Neural cell (in vitro differentiated cells): ENCODE measurements around the gene KATNA1. TPM values are rescaled to one million over a fixed set of nuclear protein-coding genes. Genes with fewer than 3 reads are reported as not detected.
"Not testable (repeated sequence)": the region's sequence is repeated elsewhere in the genome, so short reads cannot be mapped to it uniquely, and the experiment has no call there.

Source experiments
- H2AFZ ChIP-seq: fragments of 200-600, 300-800 bp; sonication (generic), shearing (Covaris generic); 2 replicates; pipeline ENCODE4 v1.6.0; 2014; ENCODE audit warnings: low read depth, mild to moderate bottlenecking, antibody characterized with exemption, low read length, moderate library complexity
- H3F3A ChIP-seq: fragments of 200-600 bp; shearing (Covaris generic); 2 replicates; pipeline ENCODE4 v1.6.1; 2016; ENCODE audit warnings: mild to moderate bottlenecking, moderate library complexity, mixed read lengths, antibody characterized with exemption, low read length; ENCODE audit not compliant: insufficient read depth, poor library complexity, severe bottlenecking
- H3K27ac ChIP-seq: fragments of 200-600, 300-800 bp; sonication (generic), shearing (Covaris generic); 2 replicates; pipeline ENCODE4 v1.5.1; 2014; ENCODE audit warnings: mild to moderate bottlenecking, low read length, moderate library complexity
- H3K27me3 ChIP-seq: fragments of 300-800, 200-600 bp; sonication (generic), shearing (Covaris generic); 2 replicates; pipeline ENCODE4 v1.6.0; 2014; ENCODE audit warnings: mild to moderate bottlenecking, low read depth, low read length, moderate library complexity; ENCODE audit not compliant: insufficient read depth
- H3K36me3 ChIP-seq: fragments of 300-800, 200-600 bp; sonication (generic), shearing (Covaris generic); 2 replicates; pipeline ENCODE4 v1.5.1; 2014; ENCODE audit warnings: mild to moderate bottlenecking, antibody characterized with exemption, low read length, moderate library complexity; ENCODE audit not compliant: insufficient read depth
- H3K4me2 ChIP-seq: fragments of 300-800, 200-600 bp; sonication (generic), shearing (Covaris generic); 2 replicates; pipeline ENCODE4 v1.6.0; 2014; ENCODE audit warnings: mild to moderate bottlenecking, low read length
- H3K4me3 ChIP-seq: fragments of 300-800, 200-600 bp; sonication (generic), shearing (Covaris generic); 2 replicates; pipeline ENCODE4 v1.5.1; 2014; ENCODE audit warnings: mild to moderate bottlenecking, low read length, moderate library complexity
- H3K79me2 ChIP-seq: fragments of 200-600 bp; shearing (Covaris generic); replicated peaks from 2 replicates; pipeline ENCODE4 v1.6.0; 2014; ENCODE audit warnings: mild to moderate bottlenecking, low read length, moderate library complexity; ENCODE audit not compliant: insufficient read depth
- H3K9ac ChIP-seq: fragments of 300-800, 200-600 bp; sonication (generic), shearing (Covaris generic); 2 replicates; pipeline ENCODE4 v1.6.1; 2016; ENCODE audit warnings: mild to moderate bottlenecking, low read length, mixed read lengths
- H3K9me2 ChIP-seq: fragments of 200-600 bp; shearing (Covaris generic); 2 replicates; pipeline ENCODE4 v1.6.1; 2016; ENCODE audit warnings: mild to moderate bottlenecking, low read length, mixed read lengths; ENCODE audit not compliant: insufficient read depth
- H3K9me3 ChIP-seq: fragments of 200-600, 300-800 bp; sonication (generic), shearing (Covaris generic); 2 replicates; pipeline ENCODE4 v1.6.1; 2016; ENCODE audit warnings: mild to moderate bottlenecking, mixed run types, low read length, moderate library complexity, mixed read lengths
- H4K20me1 ChIP-seq: fragments of 200-600 bp; shearing (Covaris generic); 2 replicates; pipeline ENCODE4 v1.6.1; 2016; ENCODE audit warnings: mild to moderate bottlenecking, mixed run types; ENCODE audit not compliant: insufficient read depth
- EP300 ChIP-seq: fragments of 450-650 bp; conservative IDR thresholded peaks from 2 replicates; pipeline ENCODE4 v1.6.1; 2014; ENCODE audit warnings: antibody characterized with exemption, mild to moderate bottlenecking, moderate library complexity; ENCODE audit not compliant: poor library complexity, severe bottlenecking
- EZH2 ChIP-seq: fragments of 200-600, 300-800 bp; shearing (Covaris generic), sonication (generic); IDR thresholded peaks from 2 replicates; pipeline ENCODE4 v1.6.1; 2014; ENCODE audit warnings: antibody characterized with exemption, low read length, borderline replicate concordance, mild to moderate bottlenecking; ENCODE audit not compliant: insufficient read depth, poor library complexity, severe bottlenecking
- MXI1 ChIP-seq: fragments of 450-650 bp; conservative IDR thresholded peaks from 2 replicates; pipeline ENCODE4 v1.6.1; 2014; ENCODE audit warnings: antibody characterized with exemption, mild to moderate bottlenecking; ENCODE audit not compliant: poor library complexity, severe bottlenecking
- POLR2AphosphoS5 ChIP-seq: IDR thresholded peaks from 2 replicates; pipeline ENCODE4 v1.6.1; 2012
- RAD21 ChIP-seq: fragments of 450-650 bp; conservative IDR thresholded peaks from 2 replicates; pipeline ENCODE4 v1.6.1; 2014; ENCODE audit warnings: antibody characterized with exemption, mild to moderate bottlenecking, moderate library complexity
- SMC3 ChIP-seq: fragments of 450-650 bp; conservative IDR thresholded peaks from 2 replicates; pipeline ENCODE4 v1.6.1; 2014; ENCODE audit warnings: antibody characterized with exemption, mild to moderate bottlenecking, moderate library complexity; ENCODE audit not compliant: poor library complexity
- TAF1 ChIP-seq: IDR thresholded peaks from 2 replicates; pipeline ENCODE4 v1.6.1; 2012; ENCODE audit warnings: low read depth
- polyA plus RNA-seq: library from polyadenylated mRNA; depleted of rRNA; stranded (reverse); fragments of >200 nt; gene quantifications from 2 replicates; pipeline ENCODE4 v1.2.3, GENCODE V29; 2014
- TF ChIP-seq, protein P1 (sequence below): IDR thresholded peaks from 2 replicates; pipeline ENCODE4 v1.6.1; 2012; ENCODE audit warnings: borderline replicate concordance
- TF ChIP-seq, protein P2 (sequence below): fragments of 450-650 bp; IDR thresholded peaks from 2 replicates; pipeline ENCODE4 v1.5.1; 2014; ENCODE audit warnings: antibody characterized with exemption, mild to moderate bottlenecking, moderate library complexity; ENCODE audit not compliant: poor library complexity, severe bottlenecking

KATNA1 gene
- polyA plus RNA-seq, 1 donor from 2014 or later: 23.1 TPM

DNA sequence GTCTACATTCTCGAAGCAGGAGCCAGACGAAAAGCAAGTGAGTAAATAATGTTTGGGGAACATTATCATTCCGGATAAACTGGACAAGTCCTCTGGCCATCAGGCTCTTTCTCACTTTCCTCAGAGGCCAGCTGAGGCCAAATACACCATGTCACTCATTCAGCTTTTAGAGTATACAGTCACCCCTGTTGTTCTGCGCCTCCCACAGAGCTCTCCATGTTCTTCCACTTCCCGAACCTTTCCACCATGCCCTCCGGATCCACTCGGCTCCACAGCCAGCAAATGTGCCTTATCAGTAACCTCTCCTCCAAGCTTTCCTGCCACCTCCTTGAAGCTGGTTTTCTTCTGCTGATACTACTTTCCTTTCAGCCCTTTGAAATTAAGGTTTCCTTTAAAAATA, 37.7 kb upstream of the KATNA1 start:
- peaks cover 6% of the 10 kb centered on the region for H3K79me2 ChIP-seq
- H4K20me1 ChIP-seq: no peaks in the 10 kb centered on the region
- no peak for TF ChIP-seq MXI1
- TF ChIP-seq, protein P1, sequence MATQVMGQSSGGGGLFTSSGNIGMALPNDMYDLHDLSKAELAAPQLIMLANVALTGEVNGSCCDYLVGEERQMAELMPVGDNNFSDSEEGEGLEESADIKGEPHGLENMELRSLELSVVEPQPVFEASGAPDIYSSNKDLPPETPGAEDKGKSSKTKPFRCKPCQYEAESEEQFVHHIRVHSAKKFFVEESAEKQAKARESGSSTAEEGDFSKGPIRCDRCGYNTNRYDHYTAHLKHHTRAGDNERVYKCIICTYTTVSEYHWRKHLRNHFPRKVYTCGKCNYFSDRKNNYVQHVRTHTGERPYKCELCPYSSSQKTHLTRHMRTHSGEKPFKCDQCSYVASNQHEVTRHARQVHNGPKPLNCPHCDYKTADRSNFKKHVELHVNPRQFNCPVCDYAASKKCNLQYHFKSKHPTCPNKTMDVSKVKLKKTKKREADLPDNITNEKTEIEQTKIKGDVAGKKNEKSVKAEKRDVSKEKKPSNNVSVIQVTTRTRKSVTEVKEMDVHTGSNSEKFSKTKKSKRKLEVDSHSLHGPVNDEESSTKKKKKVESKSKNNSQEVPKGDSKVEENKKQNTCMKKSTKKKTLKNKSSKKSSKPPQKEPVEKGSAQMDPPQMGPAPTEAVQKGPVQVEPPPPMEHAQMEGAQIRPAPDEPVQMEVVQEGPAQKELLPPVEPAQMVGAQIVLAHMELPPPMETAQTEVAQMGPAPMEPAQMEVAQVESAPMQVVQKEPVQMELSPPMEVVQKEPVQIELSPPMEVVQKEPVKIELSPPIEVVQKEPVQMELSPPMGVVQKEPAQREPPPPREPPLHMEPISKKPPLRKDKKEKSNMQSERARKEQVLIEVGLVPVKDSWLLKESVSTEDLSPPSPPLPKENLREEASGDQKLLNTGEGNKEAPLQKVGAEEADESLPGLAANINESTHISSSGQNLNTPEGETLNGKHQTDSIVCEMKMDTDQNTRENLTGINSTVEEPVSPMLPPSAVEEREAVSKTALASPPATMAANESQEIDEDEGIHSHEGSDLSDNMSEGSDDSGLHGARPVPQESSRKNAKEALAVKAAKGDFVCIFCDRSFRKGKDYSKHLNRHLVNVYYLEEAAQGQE: no peak
- TF ChIP-seq, protein P2, sequence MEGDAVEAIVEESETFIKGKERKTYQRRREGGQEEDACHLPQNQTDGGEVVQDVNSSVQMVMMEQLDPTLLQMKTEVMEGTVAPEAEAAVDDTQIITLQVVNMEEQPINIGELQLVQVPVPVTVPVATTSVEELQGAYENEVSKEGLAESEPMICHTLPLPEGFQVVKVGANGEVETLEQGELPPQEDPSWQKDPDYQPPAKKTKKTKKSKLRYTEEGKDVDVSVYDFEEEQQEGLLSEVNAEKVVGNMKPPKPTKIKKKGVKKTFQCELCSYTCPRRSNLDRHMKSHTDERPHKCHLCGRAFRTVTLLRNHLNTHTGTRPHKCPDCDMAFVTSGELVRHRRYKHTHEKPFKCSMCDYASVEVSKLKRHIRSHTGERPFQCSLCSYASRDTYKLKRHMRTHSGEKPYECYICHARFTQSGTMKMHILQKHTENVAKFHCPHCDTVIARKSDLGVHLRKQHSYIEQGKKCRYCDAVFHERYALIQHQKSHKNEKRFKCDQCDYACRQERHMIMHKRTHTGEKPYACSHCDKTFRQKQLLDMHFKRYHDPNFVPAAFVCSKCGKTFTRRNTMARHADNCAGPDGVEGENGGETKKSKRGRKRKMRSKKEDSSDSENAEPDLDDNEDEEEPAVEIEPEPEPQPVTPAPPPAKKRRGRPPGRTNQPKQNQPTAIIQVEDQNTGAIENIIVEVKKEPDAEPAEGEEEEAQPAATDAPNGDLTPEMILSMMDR: no peak
- no peak for TF ChIP-seq EZH2
- H3K27ac ChIP-seq: no peak overlapping the region
- H2AFZ ChIP-seq: no peak overlapping the region
- no peaks in the 10 kb centered on the region for H3K9me3 ChIP-seq
- H3K36me3 ChIP-seq: peaks cover 14% of the 10 kb centered on the region
- H3F3A ChIP-seq: no peaks in the 10 kb centered on the region
- H3K9me2 ChIP-seq: no peaks in the 10 kb centered on the region
- no peak overlapping the region for H3K4me3 ChIP-seq
- no peak overlapping the region for H3K9ac ChIP-seq
- H3K27me3 ChIP-seq: no peaks in the 10 kb centered on the region
- no peak overlapping the region for H3K4me2 ChIP-seq

DNA sequence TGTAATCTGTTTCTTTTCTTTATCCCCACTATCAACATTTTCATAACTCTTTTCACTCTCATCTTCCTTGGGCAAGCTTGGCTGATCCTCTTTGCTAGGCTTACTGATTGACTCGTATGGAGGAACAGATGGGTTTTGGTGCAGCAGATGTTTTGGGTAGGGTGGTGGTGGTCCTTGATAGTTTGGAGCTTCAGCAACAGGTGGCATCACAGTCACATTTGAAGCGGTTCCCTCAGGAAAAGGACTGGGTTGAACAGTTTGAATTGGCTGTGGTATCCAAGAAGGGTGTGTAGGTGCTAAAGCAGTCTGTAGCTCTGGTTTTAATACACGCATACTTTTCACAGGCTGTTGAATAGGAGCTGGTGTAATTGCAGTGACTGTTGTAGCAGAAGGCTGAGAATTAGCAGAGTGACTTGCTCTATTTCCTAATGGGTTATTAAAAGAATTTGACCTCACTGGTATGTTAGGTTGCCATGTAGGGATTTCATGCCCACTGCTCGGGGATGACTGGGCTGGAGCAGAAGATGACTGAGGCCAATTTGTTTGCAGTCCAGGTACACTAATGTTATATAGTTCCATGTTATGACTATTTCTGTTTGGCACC, 34.8 kb upstream of the KATNA1 start:
- H2AFZ ChIP-seq: no peak overlapping the region
- H3K9me2 ChIP-seq: no peaks in the 10 kb centered on the region
- H3K9ac ChIP-seq: no peak overlapping the region
- no peaks in the 10 kb centered on the region for H3K9me3 ChIP-seq
- H3F3A ChIP-seq: no peaks in the 10 kb centered on the region
- no peak overlapping the region for H3K4me3 ChIP-seq
- H3K4me2 ChIP-seq: no peak overlapping the region
- H4K20me1 ChIP-seq: no peaks in the 10 kb centered on the region
- peaks cover 25% of the 10 kb centered on the region for H3K36me3 ChIP-seq
- no peaks in the 10 kb centered on the region for H3K27me3 ChIP-seq
- peaks cover 12% of the 10 kb centered on the region for H3K79me2 ChIP-seq
- no peak for TF ChIP-seq EZH2
- TF ChIP-seq RAD21: no peak
- no peak for TF ChIP-seq SMC3
- TF ChIP-seq, protein P2: no peak
- TF ChIP-seq, protein P1: no peak
- TF ChIP-seq EP300: no peak
- TF ChIP-seq MXI1: no peak
- TF ChIP-seq TAF1: no peak
- TF ChIP-seq POLR2AphosphoS5: no peak
- H3K27ac ChIP-seq: no peak overlapping the region

DNA sequence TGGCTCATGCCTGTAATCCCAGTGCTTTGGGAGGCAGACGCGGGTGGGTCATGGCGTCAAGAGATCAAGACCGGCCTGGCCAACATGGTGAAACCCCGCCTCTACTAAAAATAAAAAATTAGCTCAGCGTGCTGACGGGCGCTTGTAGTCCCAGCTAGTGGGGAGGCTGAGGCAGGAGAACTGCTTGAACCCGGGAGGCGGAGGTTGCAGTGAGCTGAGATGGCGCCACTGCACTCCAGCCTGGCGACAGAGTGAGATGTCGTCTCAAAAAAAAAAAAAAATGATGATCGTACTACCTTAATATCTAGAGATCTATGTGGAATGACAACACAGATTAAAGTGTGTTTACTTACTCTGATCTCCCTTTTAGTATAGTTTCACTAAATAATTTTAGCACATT, 33.3 kb upstream of the KATNA1 start:
- H4K20me1 ChIP-seq, H3K9me3 ChIP-seq, H3K9ac ChIP-seq, H3K4me3 ChIP-seq, H3K27ac ChIP-seq, H3F3A ChIP-seq, H3K4me2 ChIP-seq, H3K9me2 ChIP-seq, H3K27me3 ChIP-seq, H2AFZ ChIP-seq: not testable (repeated sequence)
- peaks cover 25% of the 10 kb centered on the region for H3K36me3 ChIP-seq
- H3K79me2 ChIP-seq: peaks cover 12% of the 10 kb centered on the region
